Vagina (tissue), 2 donors: ENCODE measurements around the gene ESYT2. TPM values are rescaled to one million over a fixed set of nuclear protein-coding genes. Genes with fewer than 3 reads are reported as not detected.

Experiments used
- DNase-seq, 2 donors: peaks; one replicate each; pipeline ENCODE4 v3.0.0-alpha.2; 2017; ENCODE audit errors: extremely low spot score in 2 of 2
- H3K27ac ChIP-seq: fragments of 200-600 bp; sonication (generic); one replicate; pipeline ENCODE4 v1.5.1; 2019
- H3K27me3 ChIP-seq: fragments of 200-600 bp; sonication (generic); one replicate; pipeline ENCODE4 v1.5.1; 2019
- H3K36me3 ChIP-seq, 2 donors: fragments of 200-600 bp; sonication (generic); one replicate each; pipeline ENCODE4 v1.5.1; 2017 to 2019
- H3K4me1 ChIP-seq: fragments of 200-600 bp; sonication (generic); one replicate; pipeline ENCODE4 v1.5.1; 2019
- H3K4me3 ChIP-seq, 2 donors: fragments of 200-600 bp; sonication (generic); 1 replicate in 1 of 2; 2 replicates in 1 of 2; pipeline ENCODE4 v1.5.1; 2016 to 2019
- H3K9me3 ChIP-seq: fragments of 200-600 bp; sonication (generic); one replicate; pipeline ENCODE4 v1.5.1; 2019
- CTCF ChIP-seq, 3 experiments: fragments of 450-650 bp in 2 of 3; fragments of 200-600 bp in 1 of 3; sonication (generic) in 1 of 3; IDR thresholded peaks; one replicate each; pipeline ENCODE4 v1.5.1; 2017 to 2019; ENCODE audit warnings: antibody characterized with exemption in 3 of 3, mild to moderate bottlenecking in 2 of 3, moderate library complexity in 2 of 3
- POLR2A ChIP-seq, 2 donors: fragments of 450-650 bp; IDR thresholded peaks; one replicate each; pipeline ENCODE4 v1.6.1; 2017; ENCODE audit warnings: antibody characterized with exemption in 2 of 2, mild to moderate bottlenecking in 2 of 2, moderate library complexity in 2 of 2
- POLR2AphosphoS5 ChIP-seq, 2 donors: sonication (generic); formaldehyde crosslinking; IDR thresholded peaks; one replicate each; pipeline ENCODE4 v1.9.0; 2017; ENCODE audit warnings: antibody characterized with exemption in 2 of 2, mild to moderate bottlenecking in 2 of 2, low read depth in 1 of 2; ENCODE audit not compliant: insufficient read depth in 1 of 2
- intact Hi-C: fragments of 100-400 bp; cut with DNase I; formaldehyde crosslinking; loops from one replicate; pipeline ENCODE4 v1.15.1; 2023
- total RNA-seq: library from RNA; depleted of rRNA; stranded (reverse); fragments of >200 nt; gene quantifications from one replicate; pipeline ENCODE4 v1.2.3, GENCODE V29; 2016

The ESYT2 gene
- total RNA-seq, 1 donor from 2014 or later = 82.5 TPM

- Histone ChIP-seq H3K27me3 (no peaks in the 10 kb centered on the region), H3K4me1 (no peaks in the 10 kb centered on the region), H3K36me3 (no peaks in the 10 kb centered on the region), H3K27ac (no peak overlapping the region), H3K9me3 (no peaks in the 10 kb centered on the region), H3K4me3 (no peak overlapping the region)
- intact Hi-C loops = no loop called here
- TF ChIP-seq CTCF (IDR thresholded peaks at IDR 0.05) = no peak
- TF ChIP-seq POLR2A (IDR thresholded peaks at IDR 0.05) = no peak
- no peak for TF ChIP-seq POLR2AphosphoS5 (IDR thresholded peaks at IDR 0.05; ENCODE audit: insufficient read depth in 1 of 2, low read depth in 1 of 2)
- DNase-seq = no peak
Observed at GRCh38 chr7:158837790-158838637, 8.7 kb upstream of the ESYT2 start.

- Histone ChIP-seq H3K27me3 (no peaks in the 10 kb centered on the region), H3K4me3 (no peak overlapping the region), H3K27ac (no peak overlapping the region), H3K36me3 (no peaks in the 10 kb centered on the region), H3K9me3 (no peaks in the 10 kb centered on the region), H3K4me1 (no peaks in the 10 kb centered on the region)
- no peak for DNase-seq
- TF ChIP-seq CTCF (IDR thresholded peaks at IDR 0.05) (no peak), POLR2A (IDR thresholded peaks at IDR 0.05) (no peak), POLR2AphosphoS5 (IDR thresholded peaks at IDR 0.05; ENCODE audit: insufficient read depth in 1 of 2, low read depth in 1 of 2) (no peak)
- intact Hi-C loops = no loop called here
Observed at GRCh38 chr7:158836692-158837091, 7.4 kb upstream of the ESYT2 start.

- Histone ChIP-seq H3K9me3 (no peaks in the 10 kb centered on the region), H3K27ac (no peak overlapping the region), H3K4me1 (peaks cover 8% of the 10 kb centered on the region), H3K36me3 (no peaks in the 10 kb centered on the region), H3K4me3 (no peak overlapping the region), H3K27me3 (no peaks in the 10 kb centered on the region)
- TF ChIP-seq POLR2A (IDR thresholded peaks at IDR 0.05) = no peak
- TF ChIP-seq CTCF (IDR thresholded peaks at IDR 0.05) = no peak
- no peak for TF ChIP-seq POLR2AphosphoS5 (IDR thresholded peaks at IDR 0.05; ENCODE audit: insufficient read depth in 1 of 2, low read depth in 1 of 2)
- DNase-seq = no peak
- intact Hi-C loops = no loop called here
Observed at GRCh38 chr7:158834878-158835784, 5.8 kb upstream of the ESYT2 start.

- H3K4me3 ChIP-seq = no peak overlapping the region
- DNase-seq = no peak
- TF ChIP-seq POLR2A (IDR thresholded peaks at IDR 0.05) (no peak), POLR2AphosphoS5 (IDR thresholded peaks at IDR 0.05; ENCODE audit: insufficient read depth in 1 of 2, low read depth in 1 of 2) (no peak), CTCF (IDR thresholded peaks at IDR 0.05) (no peak)
- H3K9me3 ChIP-seq = no peaks in the 10 kb centered on the region
- no peaks in the 10 kb centered on the region for H3K36me3 ChIP-seq
- H3K4me1 ChIP-seq = peaks cover 10% of the 10 kb centered on the region
- intact Hi-C loops = no loop called here
- no peaks in the 10 kb centered on the region for H3K27me3 ChIP-seq
- H3K27ac ChIP-seq = no peak overlapping the region
Observed at GRCh38 chr7:158832994-158833393, 3.7 kb upstream of the ESYT2 start.
